ENCODE results near the gene B4GALNT4. TPM values are rescaled to one million over a fixed set of nuclear protein-coding genes. Genes with fewer than 3 reads are reported as not detected.

Gene B4GALNT4
- total and polyA plus RNA-seq, 2 of the 4 experiments (the other 2 are of a cell fraction): 5.2 to 38.6 TPM

- Histone ChIP-seq H3K27me3 (ENCODE audit: control insufficient read depth, insufficient read depth, low read length) (no peaks in the 10 kb centered on the region), H3K4me1 (ENCODE audit: control insufficient read depth, insufficient read depth, low read length) (no peaks in the 10 kb centered on the region), H2BK15ac (ENCODE audit: low read depth, low read length) (no peak overlapping the region), H3K9me3 (ENCODE audit: control insufficient read depth, insufficient read depth, low read length) (peaks cover 6% of the 10 kb centered on the region; the same call in 1 of the 2 replicates), H4K8ac (ENCODE audit: low read depth in 2 of 2, low read length in 2 of 2) (no peak overlapping the region), H3K9me1 (ENCODE audit: insufficient read depth, low read length) (no peaks in the 10 kb centered on the region), H3K27ac (ENCODE audit: insufficient read depth, low read length) (no peak overlapping the region), H2AK9ac (replicated peaks; ENCODE audit: low read depth, low read length, poor library complexity) (no peak overlapping the region), H3K79me1 (ENCODE audit: low read depth in 1 of 2, low read length in 2 of 2) (no peaks in the 10 kb centered on the region), H3K4me3 (ENCODE audit: insufficient read depth, low read depth, low read length) (no peak overlapping the region), H3K4ac (ENCODE audit: low read depth, low read length) (no peak overlapping the region), H3K36me3 (ENCODE audit: control insufficient read depth, insufficient read depth, low read length) (peaks cover 24% of the 10 kb centered on the region; the same call in 1 of the 2 replicates), H2BK20ac (ENCODE audit: low read depth, low read length) (no peak overlapping the region), H4K91ac (ENCODE audit: insufficient read depth, low read depth, low read length) (no peak overlapping the region), H3K18ac (ENCODE audit: low read depth, low read length) (no peak overlapping the region), H3K23ac (ENCODE audit: low read depth, low read length) (no peak overlapping the region), H3K56ac (ENCODE audit: extremely low read depth, insufficient read depth, low read length) (no peak overlapping the region), H4K5ac (ENCODE audit: low read depth, low read length) (no peak overlapping the region), H2AK5ac (ENCODE audit: low read depth, low read length) (no peak overlapping the region), H4K20me1 (ENCODE audit: insufficient read depth, low read length) (no peaks in the 10 kb centered on the region), H2BK120ac (ENCODE audit: low read depth, low read length) (no peak overlapping the region), H3K9ac (ENCODE audit: low read depth, low read length) (no peak overlapping the region), H3K14ac (replicated peaks; ENCODE audit: low read depth, low read length) (no peak overlapping the region), H2BK5ac (ENCODE audit: low read depth, low read length, poor library complexity, severe bottlenecking) (no peak overlapping the region), H3K4me2 (ENCODE audit: low read depth, low read length) (no peak overlapping the region), H2AFZ (replicated peaks; ENCODE audit: low read length, poor library complexity) (no peak overlapping the region)
- POLR2A ChIA-PET (ENCODE audit: unreplicated experiment): no interaction called here
- ATAC-seq (ENCODE audit: low read depth) (no peak), DNase-seq (no peak)
- CTCF ChIA-PET: no interaction called here
- dilution Hi-C loops (cut with HindIII; ENCODE audit: low sequenced_read_pairs, unreplicated experiment): no loop called here
- WGBS, 2 experiments (ENCODE audit: extremely low coverage in 2 of 2, insufficient read length in 1 of 2): no CpG with 5 or more reads among the region's 11 CpGs
- TF ChIP-seq SMC3 (IDR thresholded peaks at IDR 0.05; ENCODE audit: low read depth, low read length): no peak
- TF ChIP-seq CEBPB (IDR thresholded peaks at IDR 0.05; ENCODE audit: low read depth, low read length): no peak
- TF ChIP-seq FOS (IDR thresholded peaks at IDR 0.05; ENCODE audit: low read depth, low read length): no peak
- no peak for TF ChIP-seq MAZ (IDR thresholded peaks at IDR 0.05; ENCODE audit: borderline replicate concordance, low read depth, low read length)
- TF ChIP-seq, protein P1, sequence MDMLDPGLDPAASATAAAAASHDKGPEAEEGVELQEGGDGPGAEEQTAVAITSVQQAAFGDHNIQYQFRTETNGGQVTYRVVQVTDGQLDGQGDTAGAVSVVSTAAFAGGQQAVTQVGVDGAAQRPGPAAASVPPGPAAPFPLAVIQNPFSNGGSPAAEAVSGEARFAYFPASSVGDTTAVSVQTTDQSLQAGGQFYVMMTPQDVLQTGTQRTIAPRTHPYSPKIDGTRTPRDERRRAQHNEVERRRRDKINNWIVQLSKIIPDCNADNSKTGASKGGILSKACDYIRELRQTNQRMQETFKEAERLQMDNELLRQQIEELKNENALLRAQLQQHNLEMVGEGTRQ (IDR thresholded peaks at IDR 0.05; ENCODE audit: low read depth, low read length): no peak
- no peak for TF ChIP-seq RFX5 (IDR thresholded peaks at IDR 0.05; ENCODE audit: low read depth, low read length)
- TF ChIP-seq, protein P2, sequence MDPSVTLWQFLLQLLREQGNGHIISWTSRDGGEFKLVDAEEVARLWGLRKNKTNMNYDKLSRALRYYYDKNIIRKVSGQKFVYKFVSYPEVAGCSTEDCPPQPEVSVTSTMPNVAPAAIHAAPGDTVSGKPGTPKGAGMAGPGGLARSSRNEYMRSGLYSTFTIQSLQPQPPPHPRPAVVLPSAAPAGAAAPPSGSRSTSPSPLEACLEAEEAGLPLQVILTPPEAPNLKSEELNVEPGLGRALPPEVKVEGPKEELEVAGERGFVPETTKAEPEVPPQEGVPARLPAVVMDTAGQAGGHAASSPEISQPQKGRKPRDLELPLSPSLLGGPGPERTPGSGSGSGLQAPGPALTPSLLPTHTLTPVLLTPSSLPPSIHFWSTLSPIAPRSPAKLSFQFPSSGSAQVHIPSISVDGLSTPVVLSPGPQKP (IDR thresholded peaks at IDR 0.05; ENCODE audit: borderline replicate concordance, low read depth, low read length): no peak
- TF ChIP-seq RCOR1 (IDR thresholded peaks at IDR 0.05; ENCODE audit: insufficient replicate concordance, low read length): no peak
- no peak for TF ChIP-seq MXI1 (IDR thresholded peaks at IDR 0.05; ENCODE audit: borderline replicate concordance, low read depth, low read length)
- TF ChIP-seq BHLHE40 (IDR thresholded peaks at IDR 0.05; ENCODE audit: low read depth, low read length): no peak
- TF ChIP-seq CHD1 (IDR thresholded peaks at IDR 0.05; ENCODE audit: low read depth, low read length): no peak
- TF ChIP-seq, protein P3, sequence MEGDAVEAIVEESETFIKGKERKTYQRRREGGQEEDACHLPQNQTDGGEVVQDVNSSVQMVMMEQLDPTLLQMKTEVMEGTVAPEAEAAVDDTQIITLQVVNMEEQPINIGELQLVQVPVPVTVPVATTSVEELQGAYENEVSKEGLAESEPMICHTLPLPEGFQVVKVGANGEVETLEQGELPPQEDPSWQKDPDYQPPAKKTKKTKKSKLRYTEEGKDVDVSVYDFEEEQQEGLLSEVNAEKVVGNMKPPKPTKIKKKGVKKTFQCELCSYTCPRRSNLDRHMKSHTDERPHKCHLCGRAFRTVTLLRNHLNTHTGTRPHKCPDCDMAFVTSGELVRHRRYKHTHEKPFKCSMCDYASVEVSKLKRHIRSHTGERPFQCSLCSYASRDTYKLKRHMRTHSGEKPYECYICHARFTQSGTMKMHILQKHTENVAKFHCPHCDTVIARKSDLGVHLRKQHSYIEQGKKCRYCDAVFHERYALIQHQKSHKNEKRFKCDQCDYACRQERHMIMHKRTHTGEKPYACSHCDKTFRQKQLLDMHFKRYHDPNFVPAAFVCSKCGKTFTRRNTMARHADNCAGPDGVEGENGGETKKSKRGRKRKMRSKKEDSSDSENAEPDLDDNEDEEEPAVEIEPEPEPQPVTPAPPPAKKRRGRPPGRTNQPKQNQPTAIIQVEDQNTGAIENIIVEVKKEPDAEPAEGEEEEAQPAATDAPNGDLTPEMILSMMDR (conservative IDR thresholded peaks at IDR 0.05; ENCODE audit: low read depth, low read length): no peak
- no peak for TF ChIP-seq RAD21 (IDR thresholded peaks at IDR 0.05; ENCODE audit: low read length)
- TF ChIP-seq NFE2L2 (IDR thresholded peaks at IDR 0.05; ENCODE audit: low read depth, low read length): no peak
- intact Hi-C loops (cut with micrococcal nuclease): no loop called here
- in situ Hi-C loops (cut with MboI; ENCODE audit: low sequenced_read_pairs): no loop called here
- no TSS peak for BruUV-seq (replicated peaks)
These were observed 12.9 kb downstream of the B4GALNT4 start for GRCh38 chr11:382081-382629.
